Measurements from ENCODE around the gene PGLYRP4. TPM values are rescaled to one million over a fixed set of nuclear protein-coding genes. Genes with fewer than 3 reads are reported as not detected.

The PGLYRP4 gene
- polyA plus RNA-seq, 1 donor = 0.31 TPM

DNA sequence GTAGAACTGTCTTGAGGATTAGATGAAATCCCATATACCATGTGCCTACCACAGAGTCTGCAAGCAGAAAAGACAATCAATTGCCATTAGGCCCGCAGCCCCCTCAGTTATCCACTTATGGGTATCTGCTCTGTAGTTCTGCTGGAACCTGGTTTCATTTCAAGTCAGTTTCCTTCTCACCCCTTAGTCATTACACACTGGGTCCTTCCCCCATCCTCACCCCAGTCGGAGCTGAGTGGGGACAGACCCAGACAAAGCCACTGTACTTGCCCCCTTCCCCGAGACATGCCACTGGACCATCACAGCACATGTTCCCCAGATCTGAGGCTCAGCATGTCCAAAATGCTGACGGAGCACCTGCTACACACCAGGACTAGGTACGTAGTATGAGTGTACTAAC is 57.1 kb downstream of the PGLYRP4 start:
- Histone ChIP-seq H3K27me3 (ENCODE audit: control insufficient read depth, insufficient read depth, low read length) (peaks cover 21% of the 10 kb centered on the region), H3K4me1 (ENCODE audit: control insufficient read depth, insufficient read depth, low read length) (no peaks in the 10 kb centered on the region), H3K27ac (ENCODE audit: low read length) (no peak overlapping the region), H3K4me3 (ENCODE audit: low read length) (no peak overlapping the region), H3K9me3 (ENCODE audit: control insufficient read depth, low read depth, low read length) (no peaks in the 10 kb centered on the region), H3K36me3 (ENCODE audit: control insufficient read depth, insufficient read depth, low read length) (no peaks in the 10 kb centered on the region)
- no CpG with 5 or more reads among the region's 5 CpGs for WGBS (ENCODE audit: insufficient coverage, low lambda C conversion rate)
- DNase-seq = no peak

DNA sequence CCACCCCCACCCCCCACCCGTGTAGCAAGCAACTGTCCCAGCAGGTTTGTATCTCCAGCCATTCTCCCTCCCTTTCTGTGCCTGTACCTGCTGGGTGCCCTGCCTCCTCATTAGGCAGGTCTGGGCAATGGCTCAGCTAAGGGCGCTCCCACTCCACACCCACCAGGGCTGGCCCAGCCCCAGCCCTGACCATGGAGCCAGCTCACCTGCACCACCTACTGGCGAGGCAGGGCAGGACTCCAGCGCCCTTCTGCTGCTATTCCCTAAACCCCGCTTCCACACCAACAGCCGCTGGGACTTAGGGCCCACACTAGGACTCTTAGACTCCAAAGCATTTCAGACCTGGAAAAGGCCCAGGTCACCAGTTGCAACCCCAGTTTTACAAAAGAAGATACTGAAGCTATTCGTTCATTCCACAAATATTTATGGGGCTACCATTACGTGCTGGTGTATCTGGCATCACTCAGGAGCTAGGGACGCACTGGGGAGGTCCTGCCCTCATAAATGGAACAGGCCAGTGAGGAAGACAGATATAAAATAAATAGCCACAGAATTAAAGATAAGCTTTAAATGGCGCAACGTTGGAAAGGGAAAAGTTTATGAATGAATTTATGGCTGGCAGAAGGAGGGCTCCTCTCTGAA is 59.9 kb downstream of the PGLYRP4 start:
- H3K4me3 ChIP-seq (ENCODE audit: low read length) = no peak overlapping the region
- no peaks in the 10 kb centered on the region for H3K4me1 ChIP-seq (ENCODE audit: control insufficient read depth, insufficient read depth, low read length)
- H3K9me3 ChIP-seq (ENCODE audit: control insufficient read depth, low read depth, low read length) = no peaks in the 10 kb centered on the region
- WGBS (ENCODE audit: insufficient coverage, low lambda C conversion rate) = 86% methylated on average over 2 of the region's 11 CpGs
- no peak for DNase-seq
- H3K27ac ChIP-seq (ENCODE audit: low read length) = no peak overlapping the region
- H3K27me3 ChIP-seq (ENCODE audit: control insufficient read depth, insufficient read depth, low read length) = peaks cover 23% of the 10 kb centered on the region
- no peaks in the 10 kb centered on the region for H3K36me3 ChIP-seq (ENCODE audit: control insufficient read depth, insufficient read depth, low read length)

Other genes with a start within 250 kb of the PGLYRP4 start
- gene SPRR2F, start 235.3 kb downstream of the PGLYRP4 start, polyA plus RNA-seq = 1.3 TPM
- not detected for gene SPRR2G, start 198.0 kb downstream of the PGLYRP4 start, polyA plus RNA-seq
- not detected for gene LELP1, start 145.4 kb downstream of the PGLYRP4 start, polyA plus RNA-seq
- 0.06 TPM for gene PRR9, start 131.3 kb downstream of the PGLYRP4 start, polyA plus RNA-seq
- gene LORICRIN, start 89.2 kb downstream of the PGLYRP4 start, polyA plus RNA-seq = not detected
- not detected for gene PGLYRP3, start 35.9 kb downstream of the PGLYRP4 start, polyA plus RNA-seq
- gene S100A9, start 9.0 kb upstream of the PGLYRP4 start, polyA plus RNA-seq = 40.3 TPM
- 0.36 TPM for gene S100A12, start 26.8 kb upstream of the PGLYRP4 start, polyA plus RNA-seq
- gene S100A8, start 42.2 kb upstream of the PGLYRP4 start, polyA plus RNA-seq = 2.5 TPM
- gene S100A7A, start 67.7 kb upstream of the PGLYRP4 start, polyA plus RNA-seq = not detected
- not detected for gene S100A7, start 111.8 kb upstream of the PGLYRP4 start, polyA plus RNA-seq
- gene S100A6, start 187.2 kb upstream of the PGLYRP4 start, polyA plus RNA-seq = 334 TPM
- 0.10 TPM for gene S100A5, start 192.1 kb upstream of the PGLYRP4 start, polyA plus RNA-seq
- gene S100A4, start 197.0 kb upstream of the PGLYRP4 start, polyA plus RNA-seq = 18.0 TPM
- not detected for gene S100A3, start 200.4 kb upstream of the PGLYRP4 start, polyA plus RNA-seq
- gene S100A2, start 217.0 kb upstream of the PGLYRP4 start, polyA plus RNA-seq = 0.67 TPM

Measured in large intestine (tissue), 3 donors.